ENCODE results near the gene SNX18.

SNX18 gene

DNA sequence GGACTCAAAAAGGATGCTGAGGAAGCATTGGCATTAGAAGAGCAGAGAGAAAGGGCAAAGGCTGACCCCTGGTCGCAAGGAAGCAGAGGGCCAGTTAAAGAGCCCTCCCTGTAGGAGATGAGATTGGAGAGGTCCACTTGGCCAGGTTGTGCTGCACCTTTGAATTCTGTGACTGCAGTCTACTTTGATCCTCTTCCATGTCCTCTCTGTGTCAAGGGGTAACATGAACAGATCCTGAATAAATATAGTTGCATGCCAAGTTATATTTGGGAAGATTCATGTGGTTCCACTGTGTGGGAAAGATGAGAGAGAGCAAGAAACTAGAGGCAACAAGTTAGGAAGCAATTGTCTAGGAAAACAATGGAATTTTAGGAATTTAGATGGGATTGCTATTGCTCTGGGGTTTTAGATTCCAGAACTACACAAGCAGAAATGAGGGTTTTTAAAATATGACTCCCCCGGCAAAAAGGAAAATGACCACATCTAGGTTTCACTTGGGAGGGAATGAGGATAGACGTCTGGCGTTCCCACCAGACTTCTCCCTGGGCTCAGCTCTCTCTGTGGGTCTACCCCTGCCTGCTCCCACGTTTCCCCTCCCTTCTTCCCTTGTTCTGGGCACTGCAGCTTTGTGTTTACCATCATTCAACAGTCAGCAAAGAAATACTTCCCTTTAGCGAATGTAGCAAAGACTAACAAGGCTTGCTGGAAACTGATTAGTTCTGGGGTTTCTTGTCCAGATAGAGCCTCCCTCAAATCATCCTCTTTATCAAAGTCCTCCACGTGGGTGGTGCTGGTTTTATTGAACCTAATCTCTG, 63.6 kb downstream of the SNX18 start:
- peak; percentile 89 for DNase-seq

DNA sequence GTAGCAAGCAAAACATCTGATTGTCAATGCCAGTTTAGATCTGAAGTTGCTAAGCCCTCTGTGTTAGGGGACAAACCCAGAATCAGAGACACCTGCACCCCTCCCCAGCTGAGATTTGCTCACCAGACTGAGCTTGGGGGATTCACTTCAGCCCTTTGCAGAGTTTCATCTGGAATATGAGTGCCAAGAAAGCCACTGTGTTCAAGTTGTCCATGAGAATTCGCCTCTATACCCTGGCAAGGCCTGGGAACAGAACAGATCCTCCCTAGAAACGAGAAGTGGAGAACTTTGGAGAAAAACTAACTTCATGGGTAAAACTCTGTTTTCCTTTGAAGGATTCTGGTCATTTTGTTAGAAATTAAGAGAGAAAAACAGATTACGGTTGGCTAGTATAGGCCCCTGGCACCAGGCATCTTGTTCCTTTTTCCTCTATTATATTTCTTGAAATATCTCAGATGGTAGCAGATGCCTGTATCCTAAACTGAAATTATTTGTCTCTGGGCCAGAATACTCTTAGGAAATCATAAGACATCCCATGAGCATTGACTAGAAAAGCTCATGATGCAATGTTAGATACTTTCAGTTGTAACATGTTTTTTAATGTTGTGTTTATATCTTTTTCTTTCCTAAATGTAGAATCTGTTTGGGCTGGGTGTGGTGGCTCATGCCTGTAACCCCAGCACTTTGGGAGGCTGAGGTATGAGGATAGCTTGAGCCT, 64.4 kb downstream of the SNX18 start:
- DNase-seq = peak; percentile 51

- no peak for DNase-seq
Measured at GRCh38 chr5:54586336-54586735, 68.8 kb downstream of the SNX18 start.

DNA sequence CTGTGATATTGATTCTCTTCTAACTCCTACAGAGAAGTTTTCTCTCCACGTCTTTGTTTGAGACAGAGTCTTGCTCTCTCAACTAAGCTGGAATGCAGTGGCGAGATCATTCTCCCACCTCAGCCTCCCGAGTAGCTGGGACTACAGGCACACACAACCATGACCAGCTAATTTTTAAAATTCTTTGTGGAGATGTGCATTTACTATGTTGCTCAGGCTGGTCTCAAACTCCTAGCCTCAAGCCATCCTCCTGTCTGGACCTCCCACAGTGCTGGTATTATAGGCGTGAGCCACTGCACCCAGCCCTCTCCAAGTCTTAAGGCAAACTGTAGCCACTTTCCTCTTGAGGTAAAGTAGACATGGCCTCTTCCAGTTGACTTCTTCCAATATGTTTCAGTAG, 72.2 kb downstream of the SNX18 start:
- DNase-seq = peak; percentile 57

GRCh38 chr5:54590824-54591223, 73.3 kb downstream of the SNX18 start:
- DNase-seq = no peak

GRCh38 chr5:54593779-54594178, 76.2 kb downstream of the SNX18 start:
- no peak for DNase-seq

DNA sequence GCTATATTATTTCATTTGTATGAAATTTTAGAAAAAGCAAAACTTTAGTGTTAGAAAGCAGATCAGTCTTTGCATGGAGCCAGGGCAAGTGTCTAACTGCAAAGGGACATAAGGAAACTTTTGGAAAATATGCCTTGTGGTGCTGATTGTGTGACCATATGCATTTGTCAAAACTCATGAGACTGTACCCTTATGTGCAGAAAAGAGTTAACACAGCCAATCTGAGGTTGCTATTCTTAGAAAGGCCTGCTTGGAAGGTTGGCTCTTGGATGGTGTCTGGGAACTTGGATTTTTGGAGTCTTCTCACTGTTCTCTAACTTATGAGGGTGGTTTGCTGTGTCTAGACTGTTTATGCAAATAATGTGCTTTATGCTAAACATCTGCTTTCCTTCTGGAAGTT, 76.6 kb downstream of the SNX18 start:
- no peak for DNase-seq

GRCh38 chr5:54595721-54596120, 78.2 kb downstream of the SNX18 start:
- peak; percentile 62 for DNase-seq
